Measurements from ENCODE around the gene GJB1.
"Not testable (repeated sequence)": the region's sequence is repeated elsewhere in the genome, so short reads cannot be mapped to it uniquely, and the experiment has no call there.

Gene GJB1

GRCh38 chrX:71254092-71254963 is 31.3 kb downstream of the GJB1 start, which contains the start of gene ZMYM3:
Gene ZMYM3 (minus strand): TSS chrX:71254140. CDS start chrX:71253255, 885 bp downstream.
- peak; percentile 41 to 48 (median 45) for DNase-seq (ENCODE audit: low read depth in 3 of 3)

GRCh38 chrX:71256051-71256450 is 33.0 kb downstream of the GJB1 start:
- DNase-seq (ENCODE audit: low read depth in 3 of 3) = no peak

GRCh38 chrX:71256856-71257255 is 33.8 kb downstream of the GJB1 start:
- no peak for DNase-seq (ENCODE audit: low read depth in 3 of 3)

GRCh38 chrX:71268624-71269023 is 45.6 kb downstream of the GJB1 start:
- DNase-seq (ENCODE audit: low read depth in 3 of 3) = not testable (repeated sequence)

GRCh38 chrX:71269801-71270395 is 46.9 kb downstream of the GJB1 start:
- DNase-seq (ENCODE audit: low read depth in 3 of 3) = no peak

GRCh38 chrX:71272313-71272712 is 49.3 kb downstream of the GJB1 start:
- not testable (repeated sequence) for DNase-seq (ENCODE audit: low read depth in 3 of 3)
